IMR-90 (cell line): ENCODE data around the gene UBL7. TPM values are rescaled to one million over a fixed set of nuclear protein-coding genes. Genes with fewer than 3 reads are reported as not detected.

ENCODE experiments used
- ATAC-seq: fragments of 200-7000 bp; cut with Tn5 transposase; 2 replicates; pipeline ENCODE4 v1.9.1; 2020; ENCODE audit warnings: low read depth, mild to moderate bottlenecking, moderate library complexity
- BruUV-seq: library from RNA; stranded (reverse); fragments of 400-500 nt; replicated peaks from 2 replicates; lab custom pipeline; 2021; lab: Mats Ljungman, UMichigan
- CTCF ChIA-PET: fragments of 300-600 bp; formaldehyde crosslinking; extraction: SDS; loops from one replicate; lab custom pipeline; 2021; ENCODE audit warnings: antibody characterized with exemption; lab: Yijun Ruan, JAX
- POLR2A ChIA-PET: fragments of 300-600 bp; sonication (Branson Sonifier 250); formaldehyde crosslinking; loops from one replicate; lab custom pipeline; 2022; ENCODE audit warnings: antibody characterized with exemption; ENCODE audit not compliant: unreplicated experiment; lab: Charles Lee
- DNase-seq: peaks from one replicate; pipeline ENCODE4 v3.0.0; 2013
- H2AFZ ChIP-seq: replicated peaks from 2 replicates; pipeline ENCODE3; 2013; ENCODE audit warnings: low read length, mild to moderate bottlenecking; ENCODE audit not compliant: poor library complexity
- H2AK5ac ChIP-seq: 2 replicates; pipeline ENCODE4 v1.6.1; 2013; ENCODE audit warnings: low read depth, low read length, inconsistent platforms
- H2AK9ac ChIP-seq: replicated peaks from 2 replicates; pipeline ENCODE3; 2013; ENCODE audit warnings: mild to moderate bottlenecking, low read depth, low read length, moderate library complexity; ENCODE audit not compliant: poor library complexity
- H2BK120ac ChIP-seq: 2 replicates; pipeline ENCODE4 v1.6.1; 2013; ENCODE audit warnings: low read depth, low read length, inconsistent platforms
- H2BK15ac ChIP-seq: 3 replicates; pipeline ENCODE4 v1.6.1; 2013; ENCODE audit warnings: low read depth, low read length, inconsistent platforms
- H2BK20ac ChIP-seq: 2 replicates; pipeline ENCODE4 v1.6.1; 2013; ENCODE audit warnings: low read depth, mild to moderate bottlenecking, inconsistent platforms, low read length, moderate library complexity
- H2BK5ac ChIP-seq: 2 replicates; pipeline ENCODE4 v1.6.1; 2013; ENCODE audit warnings: mild to moderate bottlenecking, low read depth, low read length, inconsistent platforms; ENCODE audit not compliant: poor library complexity, severe bottlenecking
- H3K14ac ChIP-seq: replicated peaks from 2 replicates; pipeline ENCODE4 v1.6.1; 2013; ENCODE audit warnings: low read depth, low read length, inconsistent platforms
- H3K18ac ChIP-seq: 2 replicates; pipeline ENCODE4 v1.6.1; 2013; ENCODE audit warnings: low read depth, low read length, control low read depth
- H3K23ac ChIP-seq: 2 replicates; pipeline ENCODE4 v1.6.1; 2013; ENCODE audit warnings: low read depth, low read length, inconsistent platforms
- H3K27ac ChIP-seq: 2 replicates; pipeline ENCODE4 v1.5.1; 2013; ENCODE audit warnings: mild to moderate bottlenecking, control low read depth, low read length; ENCODE audit not compliant: insufficient read depth
- H3K27me3 ChIP-seq: 2 replicates; pipeline ENCODE4 v1.6.1; 2013; ENCODE audit warnings: low read length; ENCODE audit not compliant: control insufficient read depth, insufficient read depth
- H3K36me3 ChIP-seq: 2 replicates; pipeline ENCODE4 v1.6.1; 2013; ENCODE audit warnings: low read length, mixed read lengths; ENCODE audit not compliant: control insufficient read depth, insufficient read depth
- H3K4ac ChIP-seq: 2 replicates; pipeline ENCODE4 v1.6.1; 2013; ENCODE audit warnings: low read depth, low read length, inconsistent platforms
- H3K4me1 ChIP-seq: 2 replicates; pipeline ENCODE4 v1.6.1; 2013; ENCODE audit warnings: low read length, mixed read lengths; ENCODE audit not compliant: control insufficient read depth, insufficient read depth
- H3K4me2 ChIP-seq: 2 replicates; pipeline ENCODE4 v1.6.1; 2013; ENCODE audit warnings: low read depth, mild to moderate bottlenecking, control low read depth, low read length, moderate library complexity
- H3K4me3 ChIP-seq: 2 replicates; pipeline ENCODE4 v1.5.1; 2013; ENCODE audit warnings: low read depth, mild to moderate bottlenecking, control low read depth, low read length, moderate library complexity; ENCODE audit not compliant: insufficient read depth
- H3K56ac ChIP-seq: 2 replicates; pipeline ENCODE4 v1.6.1; 2013; ENCODE audit warnings: low read length, inconsistent platforms; ENCODE audit not compliant: insufficient read depth; ENCODE audit errors: extremely low read depth
- H3K79me1 ChIP-seq, 2 experiments: 2 replicates each; pipeline ENCODE4 v1.6.1; 2013; ENCODE audit warnings: low read length in 2 of 2, inconsistent platforms in 1 of 2, low read depth in 1 of 2
- H3K9ac ChIP-seq: 2 replicates; pipeline ENCODE4 v1.6.1; 2013; ENCODE audit warnings: low read depth, low read length, control low read depth
- H3K9me1 ChIP-seq: 2 replicates; pipeline ENCODE4 v1.6.1; 2013; ENCODE audit warnings: low read length, inconsistent platforms; ENCODE audit not compliant: insufficient read depth
- H3K9me3 ChIP-seq: 2 replicates; pipeline ENCODE4 v1.6.1; 2013; ENCODE audit warnings: low read length; ENCODE audit not compliant: control insufficient read depth, insufficient read depth
- H4K20me1 ChIP-seq: 2 replicates; pipeline ENCODE4 v1.6.1; 2013; ENCODE audit warnings: low read length, inconsistent platforms; ENCODE audit not compliant: insufficient read depth
- H4K5ac ChIP-seq: 2 replicates; pipeline ENCODE4 v1.6.1; 2013; ENCODE audit warnings: mild to moderate bottlenecking, low read depth, low read length, control low read depth
- H4K8ac ChIP-seq, 2 experiments: 2 replicates each; pipeline ENCODE4 v1.6.1; 2013; ENCODE audit warnings: low read depth in 2 of 2, low read length in 2 of 2, control low read depth in 1 of 2, inconsistent platforms in 1 of 2
- H4K91ac ChIP-seq: 2 replicates; pipeline ENCODE4 v1.6.1; 2013; ENCODE audit warnings: low read depth, low read length, inconsistent platforms; ENCODE audit not compliant: insufficient read depth
- CTCF ChIP-seq: conservative IDR thresholded peaks from 2 replicates; pipeline ENCODE4 v1.5.1; 2012; ENCODE audit warnings: mild to moderate bottlenecking, low read depth, low read length, improper control_type of control experiment
- FOS ChIP-seq: fragments of 150-350 bp; IDR thresholded peaks from 2 replicates; pipeline ENCODE4 v1.6.1; 2016; ENCODE audit warnings: low read depth, low read length
- MAZ ChIP-seq: IDR thresholded peaks from 2 replicates; pipeline ENCODE4 v1.6.1; 2012; ENCODE audit warnings: low read depth, mild to moderate bottlenecking, low read length, improper control_type of control experiment, moderate library complexity, borderline replicate concordance
- MXI1 ChIP-seq: IDR thresholded peaks from 2 replicates; pipeline ENCODE4 v1.6.1; 2012; ENCODE audit warnings: low read depth, mild to moderate bottlenecking, low read length, moderate library complexity, borderline replicate concordance
- POLR2A ChIP-seq: IDR thresholded peaks from 2 replicates; pipeline ENCODE4 v1.6.1; 2012; ENCODE audit warnings: mild to moderate bottlenecking, low read depth, low read length
- USF2 ChIP-seq: fragments of 150-350 bp; IDR thresholded peaks from 2 replicates; pipeline ENCODE4 v1.6.1; 2017; ENCODE audit warnings: mild to moderate bottlenecking, antibody characterized with exemption, low read length, low read depth
- WGBS, 2 experiments: methylation state at CpG; one replicate each; pipeline versions ENCODE4 v1.1.5 to v1.1.7; 2013; ENCODE audit warnings: missing lambda C conversion rate in 2 of 2; ENCODE audit not compliant: insufficient read length in 1 of 2; ENCODE audit errors: extremely low coverage in 2 of 2; 5-methylcytosine and 5-hydroxymethylcytosine counted together
- dilution Hi-C: fragments of 300-500 bp; cut with HindIII; formaldehyde crosslinking; loops from one replicate; pipeline ENCODE4 v1.14.3; 2018; ENCODE audit warnings: low sequenced_read_pairs; ENCODE audit not compliant: unreplicated experiment
- in situ Hi-C: fragments of 300-500 bp; cut with MboI; formaldehyde crosslinking; loops from 3 replicates; pipeline ENCODE4 v1.14.3; 2019; ENCODE audit warnings: low sequenced_read_pairs, inconsistent platforms, mixed read lengths
- intact Hi-C: fragments of 100-400 bp; cut with micrococcal nuclease; formaldehyde crosslinking; loops from 2 replicates; pipeline ENCODE4 v1.10.0; 2022
- polyA plus RNA-seq, 3 experiments: library from polyadenylated mRNA; depleted of rRNA; stranded (reverse); fragments of >200 nt; gene quantifications; 2 replicates each; pipeline ENCODE4 v1.2.3, GENCODE V29; 2012; ENCODE audit warnings: low replicate concordance in 1 of 3
- total RNA-seq: library from RNA; depleted of rRNA; stranded (reverse); fragments of >200 nt; gene quantifications from 2 replicates; pipeline ENCODE4 v1.2.3, GENCODE V29; 2012

Gene UBL7
- total and polyA plus RNA-seq, 2 of the 4 experiments (the other 2 are of a cell fraction) = 68.1 to 78.4 TPM

GRCh38 chr15:74433592-74434262 lies 27.2 kb downstream of the UBL7 start, which contains the start of gene SEMA7A:
Gene SEMA7A (minus strand): TSS chr15:74433958. CDS start chr15:74433918, 40 bp downstream.
- H4K20me1 ChIP-seq = peaks cover 34% of the 10 kb centered on the region
- H3K4ac ChIP-seq = peak within 1 kb of the TSS; percentile 96
- dilution Hi-C loops (no loop called here), in situ Hi-C loops (no loop called here), intact Hi-C loops (loop anchor here (2.0 kb wide), 1 partner anchor 27 kb away; no protein-coding TSS in a partner anchor)
- H2AK9ac ChIP-seq = peak within 1 kb of the TSS; percentile 94
- peak within 1 kb of the TSS; percentile 85 for H3K9ac ChIP-seq
- peak within 1 kb of the TSS; percentile 69 for H2BK5ac ChIP-seq
- TF ChIP-seq CTCF (no peak), MXI1 (0 out of 2 replicates have a peak, but pooled peaks have one; percentile 25), MAZ (0 out of 2 replicates have a peak, but pooled peaks have one; percentile 5), USF2 (no peak), FOS (no peak), POLR2A (peak; percentile 93)
- peak within 1 kb of the TSS; percentile 98 for H3K23ac ChIP-seq
- peak within 1 kb of the TSS; percentile 87 for H4K91ac ChIP-seq
- H2BK120ac ChIP-seq = peak within 1 kb of the TSS; percentile 73
- POLR2A ChIA-PET = interaction anchor here (0.6 kb wide), 1 partner anchor 492 kb away, joined by 3 read pairs; no protein-coding TSS in a partner anchor
- no peak within 1 kb of the TSS for H3K56ac ChIP-seq
- H2BK15ac ChIP-seq = peak within 1 kb of the TSS; percentile 57; the same call in 1 of the 3 replicates
- no peaks in the 10 kb centered on the region for H3K9me3 ChIP-seq
- BruUV-seq = no TSS peak
- ATAC-seq = peak; percentile 95
- WGBS, 2 experiments = 2% methylated on average over 48 of the region's 75 CpGs; no CpG with 5 or more reads in 1 of the 2 experiments
- peak; percentile 71 for DNase-seq
- H2BK20ac ChIP-seq = peak within 1 kb of the TSS; percentile 39; the same call in 1 of the 2 replicates
- H2AFZ ChIP-seq = peak within 1 kb of the TSS; percentile 96
- H3K27ac ChIP-seq = peak within 1 kb of the TSS; percentile 36
- CTCF ChIA-PET = interaction anchor here (0.7 kb wide), 1 partner anchor 52 kb away, joined by 3 read pairs; no protein-coding TSS in a partner anchor
- peaks cover 20% of the 10 kb centered on the region for H3K4me1 ChIP-seq
- H3K79me1 ChIP-seq = peaks cover 3 to 53% of the 10 kb centered on the region in 2 experiments; a peak in 3 of 4 replicates
- H3K4me3 ChIP-seq = peak within 1 kb of the TSS; percentile 98
- H3K4me2 ChIP-seq = peak within 1 kb of the TSS; percentile 74
- H3K36me3 ChIP-seq = no peaks in the 10 kb centered on the region
- H3K14ac ChIP-seq = peak within 1 kb of the TSS; percentile 93
- peaks cover 23% of the 10 kb centered on the region for H3K9me1 ChIP-seq
- peak within 1 kb of the TSS; percentile 76 to 97 for H4K8ac ChIP-seq
- H3K27me3 ChIP-seq = no peaks in the 10 kb centered on the region
- peak within 1 kb of the TSS; percentile 60 for H4K5ac ChIP-seq
- H3K18ac ChIP-seq = peak within 1 kb of the TSS; percentile 43
- H2AK5ac ChIP-seq = peak within 1 kb of the TSS; percentile 99
